Mucosa of descending colon (tissue), 3 donors: ENCODE data around the gene HEPN1. TPM values are rescaled to one million over a fixed set of nuclear protein-coding genes. Genes with fewer than 3 reads are reported as not detected.

Experiments
- ATAC-seq: fragments of 200-7000 bp; cut with Tn5 transposase; one replicate; pipeline ENCODE4 v1.9.1; 2020; ENCODE audit warnings: mild to moderate bottlenecking, moderate library complexity
- DNase-seq, 3 donors: peaks; one replicate each; pipeline ENCODE4 v3.0.0-alpha.2; 2020
- H3K36me3 ChIP-seq: fragments of 200-600 bp; one replicate; pipeline ENCODE4 v1.8.0; 2021; ENCODE audit warnings: low read depth, mild to moderate bottlenecking
- H3K4me1 ChIP-seq: fragments of 200-600 bp; one replicate; pipeline ENCODE4 v1.8.0; 2021; ENCODE audit warnings: low read depth, mild to moderate bottlenecking
- H3K4me3 ChIP-seq: fragments of 200-600 bp; one replicate; pipeline ENCODE4 v1.8.0; 2021; ENCODE audit warnings: mild to moderate bottlenecking
- H3K9me3 ChIP-seq: fragments of 200-600 bp; one replicate; pipeline ENCODE4 v1.8.0; 2021; ENCODE audit warnings: mild to moderate bottlenecking
- intact Hi-C, 2 donors: fragments of 100-400 bp; cut with DNase I in 1 of 2; cut with micrococcal nuclease in 1 of 2; formaldehyde crosslinking; loops; one replicate each; pipeline versions ENCODE4 v1.11.0 to v1.11.1; 2022; cut with DNase I, micrococcal nuclease
- total RNA-seq, 3 donors: library from RNA; stranded (reverse); fragmentation: NEBNext Ultra II Directional in 2 of 3; extraction: Animal tissue kit (Norgen Biotek cat#: 25700) in 2 of 3; gene quantifications; one replicate each; pipeline versions ENCODE4 v1.2.1 to v1.2.4, GENCODE V29; 2021 to 2023
- TF ChIP-seq, protein P1 (sequence below): fragments of 200-600 bp; IDR thresholded peaks from one replicate; pipeline ENCODE4 v1.8.0; 2022; ENCODE audit warnings: antibody characterized with exemption, mild to moderate bottlenecking
- donor health status: DM: no; HTN: no; CAD: no; lungs with moderate emphysema.
- donor health status: DM: no; HTN: no; CAD: no.
- donor health status: DM: no; HTN: yes; CAD: no.

Gene HEPN1
- total RNA-seq, 3 donors from 2014 or later: not detected

DNA sequence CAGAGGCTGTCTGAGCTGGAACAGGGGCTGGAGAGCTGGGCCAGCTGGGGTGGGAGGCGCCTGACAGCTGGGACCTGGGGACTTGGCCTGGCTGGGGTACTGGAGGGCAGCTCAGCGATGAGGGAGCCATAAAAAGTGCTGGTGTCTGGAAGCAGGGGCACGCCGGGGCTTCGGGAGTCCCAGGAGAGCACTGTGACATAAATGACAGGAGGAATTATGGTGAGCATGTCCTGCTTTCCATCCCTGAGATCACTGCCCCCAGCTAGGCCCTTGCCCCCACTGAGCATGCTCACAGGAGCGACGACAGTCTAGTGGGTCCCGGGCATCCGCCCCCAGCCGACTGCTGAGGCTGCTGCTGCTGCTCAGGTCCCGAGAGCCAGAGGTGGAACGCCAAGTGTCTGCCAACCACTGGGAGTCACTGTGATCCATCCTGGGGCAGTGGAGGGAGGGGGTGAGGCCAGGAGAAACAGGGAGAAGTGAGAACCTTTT is 27.6 kb upstream of the HEPN1 start:
- DNase-seq (no peak), ATAC-seq (no peak)
- intact Hi-C loops: no loop called here
- H3K36me3 ChIP-seq: no peaks in the 10 kb centered on the region
- H3K4me1 ChIP-seq: no peaks in the 10 kb centered on the region
- no peaks in the 10 kb centered on the region for H3K9me3 ChIP-seq
- no peak overlapping the region for H3K4me3 ChIP-seq
- TF ChIP-seq, protein P1, sequence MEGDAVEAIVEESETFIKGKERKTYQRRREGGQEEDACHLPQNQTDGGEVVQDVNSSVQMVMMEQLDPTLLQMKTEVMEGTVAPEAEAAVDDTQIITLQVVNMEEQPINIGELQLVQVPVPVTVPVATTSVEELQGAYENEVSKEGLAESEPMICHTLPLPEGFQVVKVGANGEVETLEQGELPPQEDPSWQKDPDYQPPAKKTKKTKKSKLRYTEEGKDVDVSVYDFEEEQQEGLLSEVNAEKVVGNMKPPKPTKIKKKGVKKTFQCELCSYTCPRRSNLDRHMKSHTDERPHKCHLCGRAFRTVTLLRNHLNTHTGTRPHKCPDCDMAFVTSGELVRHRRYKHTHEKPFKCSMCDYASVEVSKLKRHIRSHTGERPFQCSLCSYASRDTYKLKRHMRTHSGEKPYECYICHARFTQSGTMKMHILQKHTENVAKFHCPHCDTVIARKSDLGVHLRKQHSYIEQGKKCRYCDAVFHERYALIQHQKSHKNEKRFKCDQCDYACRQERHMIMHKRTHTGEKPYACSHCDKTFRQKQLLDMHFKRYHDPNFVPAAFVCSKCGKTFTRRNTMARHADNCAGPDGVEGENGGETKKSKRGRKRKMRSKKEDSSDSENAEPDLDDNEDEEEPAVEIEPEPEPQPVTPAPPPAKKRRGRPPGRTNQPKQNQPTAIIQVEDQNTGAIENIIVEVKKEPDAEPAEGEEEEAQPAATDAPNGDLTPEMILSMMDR: no peak

DNA sequence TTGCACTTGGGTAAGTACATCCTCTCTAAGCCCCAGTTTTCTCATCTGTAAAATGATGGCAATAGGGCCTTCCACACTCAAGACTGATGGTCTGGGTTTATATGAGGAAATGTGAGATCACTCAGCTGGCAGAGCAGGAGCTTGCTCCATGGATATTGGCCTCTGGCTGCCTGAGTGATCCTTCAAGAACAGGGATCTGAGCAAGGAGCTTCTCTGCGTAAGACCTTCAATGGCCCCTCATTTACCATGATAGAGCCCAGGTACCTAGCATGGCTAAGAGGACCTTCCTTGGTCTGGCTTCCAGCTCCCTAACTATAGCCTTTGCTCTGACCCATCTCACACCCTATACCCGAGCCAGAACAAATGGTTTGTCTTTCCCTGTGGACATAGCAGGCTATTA is 26.9 kb upstream of the HEPN1 start:
- ATAC-seq: no peak
- intact Hi-C loops: no loop called here
- TF ChIP-seq, protein P1: no peak
- H3K4me1 ChIP-seq: no peaks in the 10 kb centered on the region
- no peak for DNase-seq
- H3K36me3 ChIP-seq: no peaks in the 10 kb centered on the region
- no peaks in the 10 kb centered on the region for H3K9me3 ChIP-seq
- H3K4me3 ChIP-seq: no peak overlapping the region

DNA sequence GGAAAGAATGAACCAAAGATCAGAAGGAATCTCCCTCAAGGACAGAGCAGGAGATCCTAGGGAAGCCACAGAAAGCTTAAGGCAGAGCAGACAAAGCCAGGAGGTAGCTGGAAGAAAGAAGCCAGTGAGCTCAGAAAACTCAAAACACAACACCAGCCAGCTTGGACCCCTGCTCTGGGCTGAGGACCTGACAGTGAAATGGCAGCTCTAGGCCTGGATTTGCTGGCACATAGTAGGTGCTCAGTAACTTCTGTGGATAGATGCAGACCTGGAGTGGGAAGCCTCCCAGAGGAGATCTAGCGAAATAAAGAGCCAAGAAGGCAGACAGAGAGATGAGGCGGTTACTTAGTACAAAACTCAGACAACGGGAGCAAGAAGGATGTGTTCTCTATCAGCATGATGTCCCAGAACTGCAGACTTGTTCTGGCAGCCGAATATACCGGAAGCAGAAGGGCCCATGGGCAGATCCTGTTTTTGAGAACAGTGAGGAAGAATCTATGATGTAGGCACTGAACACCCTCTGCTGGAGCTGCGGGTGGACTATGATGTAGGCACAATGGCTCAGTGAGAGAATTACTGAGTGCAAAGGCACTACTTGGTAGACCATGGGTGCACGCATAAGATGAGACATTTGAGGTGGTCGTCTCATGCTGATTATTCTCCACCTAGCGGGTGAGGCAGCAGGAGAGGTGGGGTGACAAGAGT is 26.1 kb upstream of the HEPN1 start:
- Histone ChIP-seq H3K36me3 (no peaks in the 10 kb centered on the region), H3K4me1 (no peaks in the 10 kb centered on the region), H3K9me3 (no peaks in the 10 kb centered on the region), H3K4me3 (no peak overlapping the region)
- TF ChIP-seq, protein P1: no peak
- ATAC-seq (no peak), DNase-seq (no peak)
- intact Hi-C loops: no loop called here

DNA sequence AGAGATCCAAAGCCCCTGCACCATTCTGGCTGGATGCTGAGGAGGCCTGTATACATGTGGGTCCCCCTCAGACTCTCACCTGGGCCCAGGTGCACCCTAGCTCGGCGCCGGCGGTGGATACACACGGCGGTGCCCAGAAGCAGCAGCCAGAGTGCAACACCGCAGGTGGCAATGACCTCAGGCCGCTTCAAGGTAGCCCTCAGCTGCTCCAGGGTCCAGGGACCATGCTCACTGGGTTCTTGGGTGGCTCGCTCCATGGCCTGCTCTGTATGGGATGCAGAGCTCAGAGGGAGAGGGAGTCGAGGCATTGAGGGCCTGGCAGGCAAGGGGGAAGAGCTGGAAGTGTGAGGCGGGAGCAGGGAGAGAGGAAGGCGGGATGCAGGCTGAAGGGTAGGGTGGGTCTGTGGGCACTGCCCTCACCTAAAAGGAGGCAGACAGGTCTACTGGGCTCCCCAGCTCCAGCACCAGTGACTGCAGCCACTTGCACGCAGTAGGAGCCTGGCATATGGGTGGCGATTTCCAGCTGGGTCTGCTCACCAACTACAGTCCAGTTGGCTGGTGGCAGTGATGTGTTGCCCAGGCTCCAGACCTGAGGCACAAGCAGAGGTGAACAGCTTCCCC is 25.2 kb upstream of the HEPN1 start:
- ATAC-seq: no peak
- H3K4me1 ChIP-seq: no peaks in the 10 kb centered on the region
- H3K36me3 ChIP-seq: no peaks in the 10 kb centered on the region
- TF ChIP-seq, protein P1: no peak
- no peaks in the 10 kb centered on the region for H3K9me3 ChIP-seq
- no peak for DNase-seq
- intact Hi-C loops: no loop called here
- no peak overlapping the region for H3K4me3 ChIP-seq

DNA sequence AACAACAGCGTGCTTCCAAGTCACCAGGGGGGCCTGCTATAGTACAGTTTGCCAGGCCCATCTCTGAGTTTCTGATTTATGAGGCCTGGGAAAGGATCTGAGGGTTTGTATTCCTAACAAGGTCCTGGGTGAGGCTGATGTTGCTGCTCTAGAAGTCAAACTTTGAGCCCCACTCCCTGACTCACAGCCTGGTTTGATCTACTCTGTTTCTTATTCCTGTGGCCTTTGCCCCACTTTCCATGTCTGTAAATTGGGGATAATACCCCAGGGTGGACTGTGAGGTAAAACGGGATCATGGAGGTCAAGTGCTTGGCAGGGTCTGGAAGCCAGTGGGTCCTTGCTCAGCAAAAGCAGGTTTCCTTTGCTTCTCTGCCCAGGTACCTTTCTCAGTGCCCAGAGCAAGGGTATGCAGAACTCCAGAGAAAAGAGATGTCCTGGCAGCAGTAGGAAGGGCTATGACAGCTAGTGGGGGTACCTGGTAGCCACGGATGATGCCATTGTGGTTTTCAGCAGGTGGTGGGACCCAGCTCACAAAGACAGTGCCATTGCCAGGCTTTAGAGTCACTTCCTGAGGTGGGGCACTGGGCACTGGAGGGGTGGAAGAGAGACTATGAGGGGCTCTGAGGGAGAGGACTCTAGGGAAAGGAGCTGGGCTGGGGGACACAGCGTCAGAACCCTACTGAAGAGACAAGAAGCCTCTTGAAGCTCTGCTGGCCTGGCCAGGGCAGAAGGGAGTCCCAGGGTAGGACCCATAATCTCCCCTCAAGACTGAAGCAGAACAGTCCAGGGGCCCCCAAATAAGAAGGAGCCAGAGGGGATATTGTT is 24.2 kb upstream of the HEPN1 start:
- TF ChIP-seq, protein P1: no peak
- Histone ChIP-seq H3K9me3 (no peaks in the 10 kb centered on the region), H3K36me3 (no peaks in the 10 kb centered on the region), H3K4me1 (no peaks in the 10 kb centered on the region), H3K4me3 (no peak overlapping the region)
- DNase-seq: no peak
- no peak for ATAC-seq
- intact Hi-C loops: no loop called here
